Measurements from ENCODE around the gene GNAS-AS1.

The GNAS-AS1 gene

DNA sequence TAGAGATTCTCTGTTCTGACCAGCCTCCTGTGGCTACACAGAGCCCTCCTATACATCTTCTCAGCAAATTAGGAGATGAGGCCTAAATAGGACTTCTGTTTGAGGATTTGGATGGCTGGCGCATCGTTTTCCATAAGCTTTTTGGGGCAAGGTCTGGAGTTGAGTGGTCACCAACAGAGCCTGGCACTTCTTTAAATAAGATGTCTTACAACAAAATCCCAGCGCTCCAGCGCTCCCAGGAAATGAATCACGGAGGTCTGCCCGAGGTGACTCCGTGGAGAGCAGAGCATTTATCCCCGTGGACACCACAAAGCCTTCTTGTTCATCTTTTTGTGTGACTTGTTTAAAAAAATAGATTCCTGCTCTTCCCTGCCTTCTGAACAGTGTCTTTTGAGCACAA, 75.3 kb downstream of the GNAS-AS1 start:
- DNase-seq, result no peak

DNA sequence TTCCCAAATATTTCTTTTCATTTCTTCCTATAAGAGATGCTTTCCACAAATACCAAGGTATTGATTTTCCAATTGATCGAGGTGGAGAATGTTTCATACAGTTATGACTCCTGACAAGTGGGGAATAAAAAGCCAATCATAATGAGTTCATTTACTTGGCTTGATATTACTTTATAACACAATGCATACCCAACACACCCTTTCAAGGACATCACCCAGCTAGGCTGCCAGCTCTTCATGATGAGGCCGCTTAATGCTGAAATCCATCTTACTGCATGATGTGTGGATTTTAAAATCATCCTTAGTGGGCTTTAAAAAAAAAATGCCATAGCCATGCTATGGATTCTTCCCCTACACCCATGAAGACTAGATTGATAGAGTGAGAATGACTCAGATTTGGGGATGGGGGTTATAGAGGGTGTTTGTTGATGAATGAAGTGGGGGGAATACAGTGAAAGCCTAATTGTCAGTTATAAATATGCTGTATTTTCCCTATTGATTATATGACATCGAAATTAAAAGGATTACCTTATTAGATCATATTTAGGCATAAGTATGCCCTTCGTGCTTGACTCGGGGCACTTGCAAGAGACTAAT, 75.9 kb downstream of the GNAS-AS1 start:
- DNase-seq, result no peak

DNA sequence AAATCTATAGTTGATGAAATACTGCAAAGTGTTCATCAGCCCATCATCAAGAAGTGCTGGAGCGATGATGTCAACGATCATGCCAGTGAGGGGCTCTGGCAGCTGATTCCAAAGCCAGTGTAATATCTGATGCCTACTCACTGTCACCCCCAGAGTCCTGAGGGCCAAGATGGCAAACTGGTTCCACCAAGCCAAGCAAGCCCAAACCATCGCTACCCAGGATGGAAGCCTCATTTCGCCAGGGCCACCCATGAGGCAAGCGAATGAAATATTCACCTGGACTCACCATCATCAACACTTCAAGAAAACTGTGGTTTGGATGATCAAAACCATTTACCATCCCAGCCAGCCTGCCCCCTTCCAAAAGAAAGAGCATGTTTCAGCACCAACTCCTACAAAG, 76.5 kb downstream of the GNAS-AS1 start:
- no peak for DNase-seq

DNA sequence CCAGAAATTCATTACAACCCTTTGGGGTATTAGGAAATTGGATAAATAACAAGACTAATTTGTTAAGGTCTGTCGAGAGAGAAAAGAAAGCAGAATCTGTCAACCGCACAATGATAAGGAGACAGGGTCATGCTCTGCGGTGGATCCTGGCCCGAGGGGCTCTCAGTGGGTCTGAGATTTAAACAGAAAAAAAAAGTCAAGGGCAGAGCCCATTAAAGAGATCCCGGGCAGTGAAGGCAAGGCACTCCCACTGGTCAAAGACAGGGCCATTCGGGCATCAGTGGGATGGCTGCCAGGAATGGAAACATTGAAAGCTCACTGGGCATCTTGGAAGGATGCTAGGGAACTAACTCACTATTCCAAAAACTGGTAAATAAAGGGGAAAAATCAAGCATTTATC, 77.9 kb downstream of the GNAS-AS1 start:
- no peak for DNase-seq

Data from femur (tissue), 1 donor.